AG10803 (cell line): Measurements from ENCODE around the gene APBB2.
"Not testable (repeated sequence)": the region's sequence is repeated elsewhere in the genome, so short reads cannot be mapped to it uniquely, and the experiment has no call there.

Experiments used
- DNase-seq: peaks from one replicate; pipeline ENCODE4 v3.0.0; 2010; ENCODE audit warnings: low read depth
- H3K4me3 ChIP-seq: 2 replicates; pipeline ENCODE4 v1.5.1; 2011; ENCODE audit warnings: mild to moderate bottlenecking, low read length, control low read depth
- TF ChIP-seq, protein P1 (sequence below): conservative IDR thresholded peaks from 2 replicates; pipeline ENCODE4 v1.5.1; 2011; ENCODE audit warnings: mild to moderate bottlenecking, low read length, control low read depth, inconsistent platforms

Gene APBB2

DNA sequence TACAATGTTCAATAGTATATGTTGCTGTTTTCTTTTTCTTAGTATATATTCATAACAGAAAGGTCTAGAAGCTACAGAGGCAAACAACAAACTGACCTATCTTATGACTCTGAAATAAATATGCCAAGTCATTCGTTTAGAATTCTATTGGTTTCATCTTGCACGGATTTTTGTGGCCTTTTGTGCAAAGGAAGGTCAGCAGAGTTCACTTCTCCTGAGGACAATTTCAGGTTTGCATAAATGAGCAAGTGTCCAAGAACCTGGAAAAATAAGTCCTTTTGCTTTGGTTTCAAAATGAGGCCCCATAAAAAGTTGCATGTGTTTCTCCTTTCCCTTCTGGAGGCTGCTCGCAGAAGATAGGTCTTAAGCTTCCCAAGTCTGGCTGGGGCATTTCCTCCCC lies 156.9 kb downstream of the APBB2 start:
- peak; percentile 78 for DNase-seq
- no peak overlapping the region for H3K4me3 ChIP-seq
- TF ChIP-seq, protein P1, sequence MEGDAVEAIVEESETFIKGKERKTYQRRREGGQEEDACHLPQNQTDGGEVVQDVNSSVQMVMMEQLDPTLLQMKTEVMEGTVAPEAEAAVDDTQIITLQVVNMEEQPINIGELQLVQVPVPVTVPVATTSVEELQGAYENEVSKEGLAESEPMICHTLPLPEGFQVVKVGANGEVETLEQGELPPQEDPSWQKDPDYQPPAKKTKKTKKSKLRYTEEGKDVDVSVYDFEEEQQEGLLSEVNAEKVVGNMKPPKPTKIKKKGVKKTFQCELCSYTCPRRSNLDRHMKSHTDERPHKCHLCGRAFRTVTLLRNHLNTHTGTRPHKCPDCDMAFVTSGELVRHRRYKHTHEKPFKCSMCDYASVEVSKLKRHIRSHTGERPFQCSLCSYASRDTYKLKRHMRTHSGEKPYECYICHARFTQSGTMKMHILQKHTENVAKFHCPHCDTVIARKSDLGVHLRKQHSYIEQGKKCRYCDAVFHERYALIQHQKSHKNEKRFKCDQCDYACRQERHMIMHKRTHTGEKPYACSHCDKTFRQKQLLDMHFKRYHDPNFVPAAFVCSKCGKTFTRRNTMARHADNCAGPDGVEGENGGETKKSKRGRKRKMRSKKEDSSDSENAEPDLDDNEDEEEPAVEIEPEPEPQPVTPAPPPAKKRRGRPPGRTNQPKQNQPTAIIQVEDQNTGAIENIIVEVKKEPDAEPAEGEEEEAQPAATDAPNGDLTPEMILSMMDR: no peak

DNA sequence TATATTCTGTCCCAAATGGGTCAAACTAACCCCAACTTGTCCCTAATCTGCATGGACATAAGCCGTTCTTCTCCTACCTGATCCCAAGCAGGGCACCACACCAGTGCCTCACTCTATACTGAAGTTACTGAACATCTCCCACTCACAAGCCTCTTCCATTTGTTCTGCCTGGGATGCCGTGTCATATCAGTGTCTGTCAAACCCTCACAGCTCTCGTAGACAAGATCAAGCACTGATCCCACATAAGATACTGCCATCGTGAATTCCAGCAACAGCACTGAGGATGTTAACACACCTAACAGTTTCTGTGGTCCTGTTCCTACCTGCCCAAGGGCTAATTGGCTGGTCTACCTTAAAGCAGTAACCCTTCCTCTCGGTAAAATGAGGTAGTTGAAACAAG lies 162.1 kb downstream of the APBB2 start:
- DNase-seq: no peak
- no peak overlapping the region for H3K4me3 ChIP-seq
- TF ChIP-seq, protein P1: no peak

GRCh38 chr4:41050880-41051775 lies 163.2 kb downstream of the APBB2 start:
- DNase-seq: no peak
- H3K4me3 ChIP-seq: no peak overlapping the region
- TF ChIP-seq, protein P1: no peak

DNA sequence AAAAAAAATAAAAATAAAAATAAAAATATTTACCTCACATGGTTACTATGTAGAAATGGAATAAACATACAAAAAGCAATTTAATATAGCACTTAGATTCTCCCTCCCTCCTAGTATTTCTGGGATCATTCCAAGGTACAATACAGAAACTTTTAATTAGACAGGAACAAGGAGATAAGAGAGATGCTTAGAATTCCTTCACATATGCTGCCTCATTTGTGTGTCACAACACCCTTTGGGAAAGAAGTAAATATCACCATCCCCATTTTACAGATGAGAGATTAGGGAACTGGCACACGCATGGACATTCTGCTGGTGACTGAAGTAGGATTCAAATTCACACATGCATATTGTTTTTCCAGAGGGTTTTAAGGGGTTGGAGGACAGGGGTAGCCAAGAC lies 164.2 kb downstream of the APBB2 start:
- TF ChIP-seq, protein P1: no peak
- no peak overlapping the region for H3K4me3 ChIP-seq
- DNase-seq: peak; percentile 36

DNA sequence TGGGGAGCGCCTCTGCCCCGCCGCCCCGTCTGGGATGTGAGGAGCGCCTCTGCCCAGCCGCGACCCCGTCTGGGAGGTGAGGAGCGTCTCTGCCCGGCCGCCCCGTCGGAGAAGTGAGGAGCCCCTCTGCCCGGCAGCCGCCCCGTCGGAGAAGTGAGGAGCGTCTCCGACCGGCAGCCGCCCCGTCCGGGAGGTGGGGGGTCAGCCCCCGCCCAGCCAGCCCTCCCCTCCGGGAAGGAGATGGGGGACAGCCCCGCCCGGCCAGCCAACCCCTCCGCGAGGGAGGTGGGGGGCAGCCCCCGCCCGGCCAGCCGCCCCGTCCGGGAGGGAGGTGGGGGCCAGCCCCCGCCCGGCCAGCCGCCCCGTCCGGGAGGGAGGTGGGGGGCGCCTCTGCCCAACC lies 165.2 kb downstream of the APBB2 start:
- not testable (repeated sequence) for H3K4me3 ChIP-seq

DNA sequence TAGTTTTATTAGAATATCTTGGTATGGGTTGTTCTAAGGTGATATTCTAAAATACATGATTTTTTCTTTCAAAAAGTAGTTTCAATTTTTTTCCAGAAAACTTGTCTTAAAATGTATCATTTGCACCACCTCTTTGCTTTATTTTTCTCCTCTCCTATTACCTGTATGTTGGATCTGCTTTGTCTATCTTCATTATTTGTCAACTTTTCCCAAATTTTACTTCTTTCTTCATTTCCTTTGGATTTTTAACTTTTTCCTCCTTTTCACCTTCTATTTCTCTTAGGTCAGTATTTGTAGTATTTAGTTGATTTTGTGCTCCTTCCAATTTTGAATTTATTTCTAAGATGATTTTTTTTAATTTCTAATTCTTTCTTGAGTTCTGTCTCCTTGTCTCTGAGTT lies 169.6 kb downstream of the APBB2 start:
- TF ChIP-seq, protein P1: no peak
- no peak for DNase-seq

More for the DNA sequence above, 165.2 kb downstream of the APBB2 start:
- not testable (repeated sequence) for DNase-seq

DNA sequence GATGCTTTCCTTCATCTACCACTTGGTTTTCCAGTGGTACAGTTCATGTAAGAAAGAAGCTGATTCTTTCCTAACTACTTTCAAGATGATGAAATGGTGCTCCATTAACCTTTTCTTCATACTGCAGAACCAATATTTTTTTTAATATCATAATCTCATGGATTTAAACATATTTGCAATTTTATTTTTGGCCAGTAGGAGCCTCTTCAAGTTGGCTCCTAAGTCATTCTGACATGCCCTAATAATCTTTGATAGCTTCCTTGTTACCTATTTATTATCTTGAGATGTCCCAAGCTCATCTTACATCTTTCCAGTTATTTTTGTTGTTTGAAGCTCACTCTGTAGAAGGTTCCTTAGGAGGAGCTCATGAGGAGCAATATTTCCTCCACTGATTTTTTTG lies 170.2 kb downstream of the APBB2 start:
- TF ChIP-seq, protein P1: no peak
- H3K4me3 ChIP-seq: no peak overlapping the region
- no peak for DNase-seq

More for the DNA sequence above, 169.6 kb downstream of the APBB2 start:
- H3K4me3 ChIP-seq: no peak overlapping the region
